ENCODE data around the gene CCDC14.

- TF ChIP-seq CTCF (IDR thresholded peaks at IDR 0.05; ENCODE audit: poor library complexity, severe bottlenecking) (no peak), EZH2 (IDR thresholded peaks at IDR 0.05; ENCODE audit: borderline replicate concordance, insufficient read depth, low read length, poor library complexity, severe bottlenecking) (no peak), POLR2AphosphoS5 (IDR thresholded peaks at IDR 0.05) (no peak), TAF1 (IDR thresholded peaks at IDR 0.05; ENCODE audit: low read depth) (no peak), REST (IDR thresholded peaks at IDR 0.05; ENCODE audit: borderline replicate concordance) (no peak), MXI1 (conservative IDR thresholded peaks at IDR 0.05; ENCODE audit: poor library complexity, severe bottlenecking) (no peak), EP300 (conservative IDR thresholded peaks at IDR 0.05; ENCODE audit: poor library complexity, severe bottlenecking) (no peak)
Measured at GRCh38 chr3:123941121-123941520, 19.9 kb downstream of the CCDC14 start.
